ENCODE results near the gene MBLAC1.

The MBLAC1 gene

DNA sequence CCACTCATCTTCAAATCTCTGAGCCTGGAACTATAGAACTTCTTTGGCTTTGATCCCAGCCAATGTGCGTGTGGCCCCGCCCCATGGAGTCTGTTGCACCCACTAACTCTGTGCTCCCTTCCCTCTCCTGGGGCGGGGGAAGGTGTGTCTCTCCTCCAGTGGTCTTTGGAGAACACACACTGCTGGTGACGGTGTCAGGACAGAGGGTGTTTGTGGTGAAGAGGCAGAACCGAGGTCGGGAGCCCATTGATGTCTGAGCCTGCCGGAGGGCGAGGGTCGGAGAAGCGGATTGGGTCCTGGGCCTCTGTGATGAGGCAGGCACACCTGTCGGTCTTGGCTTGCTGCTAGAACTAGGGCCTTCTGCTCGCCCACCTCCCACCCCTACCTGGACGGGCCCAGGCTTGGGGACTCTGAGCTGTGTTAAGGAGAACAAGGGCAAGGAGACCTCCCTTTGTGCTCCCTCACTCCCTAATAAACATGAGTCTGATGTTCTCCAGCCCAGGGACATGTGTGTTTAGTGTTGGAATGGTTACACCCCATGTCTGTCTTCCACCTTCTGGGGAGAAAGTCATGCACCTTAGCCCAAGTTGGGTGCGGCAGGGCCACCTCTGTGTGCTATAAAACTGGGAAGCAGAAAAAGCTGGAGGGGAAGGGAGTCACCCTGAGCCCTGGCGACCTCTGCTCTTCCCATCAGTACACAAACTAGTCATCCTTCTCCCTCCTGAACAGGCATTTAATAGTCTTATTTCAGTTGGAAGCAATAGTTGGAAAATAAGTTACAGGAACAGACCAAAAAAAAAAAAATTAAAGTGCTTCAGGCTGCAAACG, 27.2 kb downstream of the MBLAC1 start:
- DNase-seq (ENCODE audit: low read depth): no peak

DNA sequence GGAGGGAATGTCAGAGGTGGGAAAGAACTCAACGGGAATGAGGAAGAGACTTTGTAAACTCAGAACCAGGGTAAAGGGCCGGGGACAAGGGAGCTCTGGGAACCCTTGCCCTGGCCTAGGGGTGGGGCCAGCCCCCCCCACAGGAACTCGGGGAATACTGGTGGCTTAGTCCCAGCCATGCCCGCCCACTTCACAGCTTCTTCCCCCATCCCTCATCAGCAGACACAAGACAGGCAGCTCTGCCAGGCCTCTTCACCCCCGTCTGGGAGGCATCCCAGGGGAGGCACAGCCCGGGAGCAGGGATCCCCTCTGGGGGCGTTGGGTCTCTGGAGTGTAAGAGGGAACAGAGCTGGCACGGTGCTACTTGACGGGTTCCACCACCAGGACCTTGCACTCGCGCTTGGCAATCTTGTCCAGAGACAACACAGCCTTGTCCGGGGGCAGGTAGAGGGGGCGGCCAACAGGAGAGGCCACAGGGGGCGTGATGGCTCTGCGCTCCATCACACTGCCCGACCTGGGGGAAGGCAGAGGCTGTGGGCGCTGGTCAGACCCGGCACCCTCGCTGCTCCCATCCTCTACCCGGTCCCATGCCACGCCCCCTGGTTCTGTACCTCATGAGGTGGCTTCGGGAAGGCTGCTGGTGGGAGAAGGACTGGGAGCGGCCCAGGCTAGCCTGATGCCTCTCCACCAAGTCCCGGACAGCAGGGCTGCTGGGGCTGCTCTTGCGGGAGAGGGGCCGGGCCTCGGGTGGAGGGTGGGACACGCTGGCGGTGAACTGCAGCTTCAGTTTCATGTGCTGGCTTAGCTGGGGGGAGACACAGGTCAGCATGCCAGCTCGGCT, 28.1 kb downstream of the MBLAC1 start:
- no peak for DNase-seq (ENCODE audit: low read depth)

DNA sequence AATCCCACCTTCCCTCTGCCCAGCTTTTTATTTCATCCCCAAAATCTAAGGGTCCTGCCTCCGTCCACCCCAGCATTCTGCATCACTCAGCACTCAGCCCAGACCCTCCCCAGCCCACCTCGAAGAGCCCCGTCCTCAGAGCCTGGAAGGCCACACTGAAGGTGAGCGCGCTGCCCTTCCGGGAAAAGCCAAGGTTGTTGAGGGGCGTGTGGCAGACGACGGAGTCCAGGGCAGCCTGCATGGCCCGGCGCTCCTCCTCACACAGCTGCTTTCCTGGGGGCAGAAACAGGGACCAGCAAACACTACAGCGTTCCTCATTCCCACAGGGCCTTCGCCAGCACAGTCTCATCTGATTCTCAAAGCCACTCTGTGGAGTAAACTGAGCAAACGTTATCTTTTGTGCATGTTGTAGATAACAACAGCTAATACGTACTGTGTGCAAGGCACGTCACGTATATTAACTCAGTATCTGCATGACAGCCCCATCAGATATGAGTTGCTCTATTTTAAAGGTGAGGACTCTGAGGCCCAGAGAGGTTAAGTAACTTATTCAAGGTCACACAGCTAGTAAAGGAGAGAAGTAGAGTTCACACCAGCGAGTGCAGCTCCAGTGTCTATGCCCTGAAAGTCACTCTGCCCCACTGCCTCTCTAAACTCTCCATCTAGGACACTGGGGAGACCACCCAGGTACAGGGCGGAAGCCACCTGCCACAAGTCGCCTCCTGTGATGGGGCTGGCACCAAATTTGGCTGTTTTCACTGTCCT, 29.0 kb downstream of the MBLAC1 start:
- no peak for DNase-seq (ENCODE audit: low read depth)

DNA sequence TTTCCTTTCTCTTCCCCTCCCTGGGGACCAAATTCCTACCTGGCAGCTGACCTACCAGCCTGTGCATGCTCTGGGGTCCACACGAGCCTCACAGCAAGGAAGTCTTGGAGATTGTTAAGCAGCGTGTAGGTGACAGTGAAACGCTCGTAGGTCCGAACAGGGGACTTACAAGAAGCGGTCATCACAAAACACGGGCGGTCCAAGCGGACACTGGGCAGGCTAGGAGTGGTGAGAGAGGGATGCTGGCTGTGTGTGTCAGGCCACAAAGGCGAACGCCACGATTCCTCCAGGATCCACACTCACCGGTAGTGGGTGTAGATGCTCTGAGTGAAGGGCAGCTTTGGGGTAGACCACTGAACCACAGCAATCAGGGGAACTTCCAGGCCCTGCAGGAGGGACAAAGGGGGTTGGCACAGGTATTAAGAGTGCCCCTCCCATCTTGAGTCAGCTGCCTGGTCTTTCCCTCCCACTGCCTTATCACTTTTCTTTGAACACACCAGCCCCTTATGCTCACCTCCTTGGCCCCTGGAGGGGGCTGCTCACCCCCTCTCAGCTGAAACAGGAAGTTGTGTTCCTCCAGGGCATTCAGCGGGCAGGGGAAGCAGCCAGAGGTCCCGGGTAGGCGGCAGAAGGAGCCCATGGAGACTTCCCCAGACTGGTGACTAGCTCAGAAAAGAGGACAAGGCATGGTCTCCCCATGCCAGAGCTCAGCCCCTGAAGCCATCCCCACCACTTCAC, 29.7 kb downstream of the MBLAC1 start:
- no peak for DNase-seq (ENCODE audit: low read depth)

DNA sequence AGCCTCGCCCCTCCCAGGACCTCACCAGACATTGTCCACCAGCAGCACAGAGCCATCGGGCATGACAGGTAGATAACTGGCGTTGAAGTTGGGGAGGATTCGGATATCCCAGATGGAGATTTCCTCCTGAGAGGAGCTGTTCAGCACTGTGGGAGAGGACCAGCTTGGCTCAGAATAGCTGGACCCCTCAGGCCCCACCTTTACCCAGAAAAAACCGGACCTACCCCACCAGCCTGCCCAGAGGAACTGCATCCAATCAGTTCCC, 30.2 kb downstream of the MBLAC1 start:
- DNase-seq (ENCODE audit: low read depth): no peak

DNA sequence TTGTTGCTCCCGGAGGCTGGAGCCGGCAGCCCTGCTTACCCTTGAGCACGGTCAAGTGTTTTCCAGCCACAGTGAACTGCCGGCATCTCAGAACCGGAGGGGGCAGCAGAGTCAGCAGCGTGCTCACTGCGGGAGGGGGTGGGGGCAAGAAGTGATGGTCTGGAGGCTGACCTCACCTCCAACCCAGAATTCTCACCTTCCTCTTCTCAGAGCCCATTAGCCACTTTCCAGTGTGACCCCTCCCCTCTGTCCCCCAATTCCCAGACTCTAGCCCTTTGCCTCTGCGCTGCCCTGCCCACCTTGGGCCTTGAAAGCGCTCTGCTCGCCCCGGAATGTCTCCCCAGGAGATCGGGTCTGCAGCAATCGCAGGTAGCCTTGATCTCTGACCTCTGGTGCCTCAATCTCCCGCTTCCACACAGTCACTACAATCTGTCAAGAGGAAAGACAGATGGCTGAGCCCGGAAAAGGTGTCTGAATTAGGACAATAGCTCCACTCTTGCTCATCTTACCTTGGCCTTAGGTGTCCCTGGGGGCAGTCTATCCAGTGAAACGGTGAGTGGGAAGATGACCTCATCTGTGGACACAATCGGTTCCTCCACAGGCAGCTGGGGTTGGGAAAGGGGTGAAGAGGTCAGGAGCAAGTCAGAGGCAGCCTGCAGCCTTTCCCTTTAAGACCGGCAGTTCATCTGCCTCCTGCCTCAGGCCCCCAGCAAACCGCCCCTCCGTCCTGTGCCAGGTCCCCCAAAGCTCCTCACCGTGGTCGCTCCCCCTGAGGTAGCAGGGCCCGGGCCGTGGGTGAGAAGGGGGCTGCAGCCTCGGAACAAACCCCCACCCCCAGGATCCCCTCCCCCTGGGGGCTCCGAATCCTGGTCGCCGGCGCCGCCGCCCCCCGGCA, 30.8 kb downstream of the MBLAC1 start:
- peak; percentile 63 for DNase-seq (ENCODE audit: low read depth)

DNA sequence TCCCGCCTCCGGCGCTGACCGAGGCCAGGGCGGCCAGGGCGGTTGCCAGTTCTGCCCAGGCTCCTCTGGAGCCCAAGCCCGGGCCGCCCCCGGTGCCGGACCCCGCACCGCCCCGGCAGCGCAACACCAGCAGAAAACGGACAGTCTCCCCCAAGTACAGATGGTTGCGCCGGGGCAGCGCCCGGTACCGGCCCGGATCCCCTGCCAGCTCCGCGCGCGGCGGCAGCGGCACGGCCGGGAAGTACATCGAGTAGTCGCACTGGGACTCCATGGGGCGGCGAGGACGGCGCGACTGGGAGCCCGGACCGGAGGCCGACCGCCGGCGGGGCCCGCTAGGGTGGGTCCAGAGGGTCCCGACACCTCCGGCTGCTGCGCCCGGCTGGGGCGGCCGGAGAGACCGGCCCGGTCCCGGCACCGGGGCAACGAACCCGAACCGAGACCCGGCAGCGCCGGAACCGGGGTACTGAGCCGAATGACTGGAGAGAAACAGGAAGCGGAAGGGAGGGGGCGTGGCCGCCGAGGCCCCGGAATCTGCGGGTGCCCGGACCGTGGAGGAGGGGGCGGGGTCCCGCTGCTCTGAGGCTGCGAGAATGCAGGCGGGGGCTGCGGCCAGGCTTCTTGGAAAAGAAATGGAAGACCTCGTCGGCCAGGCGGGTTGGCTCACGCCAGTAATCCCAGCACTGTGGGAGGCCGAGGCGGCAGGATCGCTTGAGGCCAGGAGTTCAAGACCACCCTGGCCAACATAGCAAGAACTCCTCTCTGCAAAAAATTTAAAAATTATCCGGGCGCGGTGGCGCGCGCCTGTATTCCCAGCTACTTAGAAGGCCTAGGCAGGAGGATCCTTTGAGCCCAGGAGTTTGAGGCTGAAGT, 31.7 kb downstream of the MBLAC1 start, which contains the start of gene TRAPPC14:
TSS of gene TRAPPC14 (minus strand) at position 495 of the 870 bp plus-strand sequence. CDS start at position 271, 224 bp downstream.
- DNase-seq (ENCODE audit: low read depth): peak; percentile 72

DNA sequence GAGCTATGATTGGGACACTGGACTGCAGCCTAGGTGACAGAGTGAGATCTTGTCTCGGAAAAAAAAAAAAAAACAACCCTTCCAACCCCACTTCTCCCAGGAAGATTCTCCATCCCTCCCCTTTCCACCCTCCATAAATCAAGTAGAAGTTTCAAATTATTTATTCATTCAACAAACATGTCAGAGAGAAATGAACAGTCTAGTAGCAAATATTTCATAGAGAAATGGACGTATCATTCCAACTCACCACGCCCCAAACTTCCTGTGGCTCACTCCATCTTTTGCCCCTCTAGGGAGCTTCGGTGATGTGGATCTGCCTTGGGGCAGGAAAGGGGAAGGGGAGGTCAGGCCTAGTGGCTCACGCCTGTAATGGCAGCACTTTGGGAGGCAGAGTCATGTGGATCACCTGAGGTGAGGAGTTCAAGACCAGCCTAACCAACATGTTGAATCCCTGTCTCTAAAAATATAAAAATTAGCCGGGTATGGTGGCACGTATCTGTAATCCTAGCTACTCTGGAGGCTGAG, 32.4 kb downstream of the MBLAC1 start:
- no peak for DNase-seq (ENCODE audit: low read depth)

DNA sequence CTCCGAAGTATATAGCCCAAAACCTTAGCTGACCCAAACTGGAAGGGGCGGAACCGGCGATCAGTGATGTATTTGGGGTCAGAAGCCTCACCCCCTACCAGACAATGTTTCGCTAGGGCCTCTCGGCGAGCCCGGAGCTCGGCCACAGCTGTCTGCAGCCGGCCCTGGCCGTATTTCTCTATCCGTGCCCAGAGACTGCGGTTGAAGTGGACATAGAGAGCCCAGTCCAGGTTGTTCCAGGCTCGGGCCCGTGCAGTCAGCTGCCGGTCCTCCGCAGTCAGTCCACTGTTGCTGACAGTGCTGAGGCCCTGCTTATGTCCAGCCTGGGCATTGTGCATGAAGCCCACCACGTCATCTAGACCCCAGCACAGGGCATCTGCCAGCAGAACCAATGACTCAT, 33.3 kb downstream of the MBLAC1 start:
- DNase-seq (ENCODE audit: low read depth): no peak

DNA sequence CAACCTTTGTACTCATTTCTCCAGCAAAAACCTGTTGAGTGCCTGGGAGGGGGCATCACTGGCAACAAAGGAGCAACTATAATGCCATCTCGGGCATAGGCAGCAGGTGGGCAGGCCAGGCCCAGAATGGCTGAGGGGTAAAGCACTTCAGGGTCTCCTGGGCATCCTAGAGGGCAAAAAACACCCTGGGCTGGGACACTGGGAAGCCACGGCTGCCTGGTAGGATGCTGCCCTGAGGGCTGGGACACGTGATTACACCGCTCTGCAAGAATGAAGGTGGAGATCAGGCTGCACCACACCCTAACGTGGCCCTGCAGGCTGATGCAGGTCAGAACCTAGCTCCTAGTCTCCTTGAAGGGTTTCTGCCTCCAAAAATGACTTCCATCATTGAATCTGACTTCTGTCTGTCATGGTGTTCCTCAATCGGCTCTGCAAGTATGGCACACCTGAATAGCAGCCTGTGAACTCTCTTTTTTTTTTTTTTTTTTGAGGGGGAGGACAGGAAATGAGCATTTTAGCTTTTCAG, 36.3 kb downstream of the MBLAC1 start:
- no peak for DNase-seq (ENCODE audit: low read depth)

DNA sequence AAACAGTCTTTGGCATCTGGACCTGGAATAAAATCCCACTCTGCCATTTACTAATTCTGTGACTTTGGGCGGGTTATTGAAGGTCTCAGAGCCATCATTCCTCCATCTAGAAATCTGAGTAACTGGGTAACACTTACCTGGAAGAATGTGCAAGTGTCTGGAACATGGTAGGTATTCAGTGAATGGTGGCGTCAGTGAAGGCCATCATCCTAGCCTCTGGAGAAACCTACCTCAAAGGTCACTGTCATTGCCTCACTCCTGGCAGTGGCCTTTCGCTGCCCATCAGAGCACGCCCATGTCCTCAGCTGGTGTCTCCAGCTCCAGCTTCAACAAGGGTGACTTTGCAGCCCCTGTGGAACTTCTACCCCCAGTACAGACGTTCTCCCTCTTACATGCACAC, 37.1 kb downstream of the MBLAC1 start:
- DNase-seq (ENCODE audit: low read depth): no peak

DNA sequence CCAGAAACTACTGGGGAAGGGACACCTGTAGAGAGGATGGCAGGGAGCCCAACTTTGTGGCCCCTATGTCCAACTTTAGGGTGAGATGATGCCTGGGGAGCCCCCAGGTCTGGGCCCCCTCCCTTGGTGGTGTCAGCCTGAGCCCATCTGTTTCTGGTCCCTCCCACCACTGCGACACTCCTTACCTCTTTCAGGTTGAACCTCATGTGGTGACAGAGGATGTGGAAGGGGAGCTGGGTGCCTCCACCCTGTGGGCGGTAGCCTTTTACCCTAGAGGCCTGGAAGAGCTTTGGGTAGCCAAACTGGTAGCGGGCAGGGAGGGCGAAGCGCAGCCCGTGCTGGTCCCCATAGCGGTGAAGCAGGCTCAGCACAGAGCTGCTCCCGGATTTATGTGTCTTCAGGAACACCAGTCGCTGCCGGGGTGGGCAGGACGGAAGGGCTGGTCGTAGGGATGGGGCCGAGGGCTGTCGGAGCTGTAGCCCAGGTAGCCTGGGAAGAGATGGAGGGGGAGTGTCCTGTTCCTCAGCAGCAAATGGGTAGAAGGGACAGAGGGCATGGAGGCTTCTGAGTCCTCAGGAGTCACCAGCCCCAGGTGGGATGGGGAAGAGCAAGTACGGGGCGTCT, 39.7 kb downstream of the MBLAC1 start:
- no peak for DNase-seq (ENCODE audit: low read depth)

DNA sequence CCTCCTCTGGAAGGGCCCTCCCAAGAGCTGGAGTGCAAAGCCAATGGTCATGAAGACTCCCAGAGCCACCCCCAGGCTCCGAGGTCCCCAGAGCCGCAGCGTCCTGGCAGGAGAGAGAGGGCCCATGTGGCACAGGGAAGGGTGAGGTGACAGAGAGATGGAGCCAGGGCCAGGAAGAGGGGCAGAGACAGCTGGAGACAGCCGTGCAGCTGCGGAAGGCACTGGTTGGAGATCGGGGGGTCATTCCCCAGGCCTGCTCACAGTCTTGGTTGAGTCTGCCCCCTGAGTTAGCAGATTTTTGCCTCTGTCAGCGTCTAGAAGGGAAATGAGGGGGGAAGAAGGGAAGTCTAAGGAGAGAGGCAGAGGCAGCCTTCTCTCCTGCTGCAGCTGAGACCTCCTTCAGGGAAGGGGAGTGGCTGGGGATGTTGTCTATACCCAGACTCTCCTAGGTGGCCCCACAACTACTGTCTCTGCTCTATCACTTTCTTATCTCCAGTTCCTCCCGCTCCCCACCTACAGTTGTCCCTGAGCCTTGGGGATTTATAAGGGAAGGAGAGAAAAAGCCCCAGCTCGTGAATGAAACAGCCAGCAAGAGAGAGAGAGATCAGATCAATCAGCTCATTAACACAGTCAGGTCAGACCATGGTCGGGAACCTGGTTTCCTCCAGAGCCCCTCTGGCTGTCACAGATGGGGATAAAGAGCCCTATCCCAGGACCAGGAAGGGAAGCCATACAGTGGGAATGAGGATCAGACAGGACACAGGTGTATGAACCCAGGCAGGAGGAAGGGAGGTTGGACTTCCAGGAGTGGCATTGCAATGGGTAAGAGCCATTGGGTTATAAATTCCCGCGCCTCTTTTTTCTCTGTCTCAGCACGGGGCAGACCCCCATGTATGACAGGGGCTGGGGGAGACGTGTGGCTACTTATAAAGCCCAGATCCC, 40.5 kb downstream of the MBLAC1 start:
- no peak for DNase-seq (ENCODE audit: low read depth)

DNA sequence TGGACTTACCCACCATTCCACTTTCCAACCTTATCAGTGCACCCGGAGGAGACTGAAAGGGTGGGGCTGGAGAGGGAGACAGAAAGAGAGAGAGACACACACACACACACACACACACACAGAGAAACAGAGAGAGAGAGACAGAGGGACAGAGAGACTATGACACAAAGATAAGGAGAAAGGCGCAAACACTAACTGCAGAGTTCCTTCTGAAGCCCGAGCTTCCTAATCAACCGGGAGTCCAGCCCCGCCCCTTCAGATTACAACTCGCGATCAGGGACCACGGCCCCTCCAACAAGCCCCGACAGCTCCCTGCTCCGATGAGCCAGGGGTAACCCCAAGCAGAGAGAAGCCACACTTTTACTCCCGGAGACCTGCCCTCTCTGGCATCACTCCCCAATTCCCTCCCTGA, 41.2 kb downstream of the MBLAC1 start:
- DNase-seq (ENCODE audit: low read depth): peak; percentile 19

DNA sequence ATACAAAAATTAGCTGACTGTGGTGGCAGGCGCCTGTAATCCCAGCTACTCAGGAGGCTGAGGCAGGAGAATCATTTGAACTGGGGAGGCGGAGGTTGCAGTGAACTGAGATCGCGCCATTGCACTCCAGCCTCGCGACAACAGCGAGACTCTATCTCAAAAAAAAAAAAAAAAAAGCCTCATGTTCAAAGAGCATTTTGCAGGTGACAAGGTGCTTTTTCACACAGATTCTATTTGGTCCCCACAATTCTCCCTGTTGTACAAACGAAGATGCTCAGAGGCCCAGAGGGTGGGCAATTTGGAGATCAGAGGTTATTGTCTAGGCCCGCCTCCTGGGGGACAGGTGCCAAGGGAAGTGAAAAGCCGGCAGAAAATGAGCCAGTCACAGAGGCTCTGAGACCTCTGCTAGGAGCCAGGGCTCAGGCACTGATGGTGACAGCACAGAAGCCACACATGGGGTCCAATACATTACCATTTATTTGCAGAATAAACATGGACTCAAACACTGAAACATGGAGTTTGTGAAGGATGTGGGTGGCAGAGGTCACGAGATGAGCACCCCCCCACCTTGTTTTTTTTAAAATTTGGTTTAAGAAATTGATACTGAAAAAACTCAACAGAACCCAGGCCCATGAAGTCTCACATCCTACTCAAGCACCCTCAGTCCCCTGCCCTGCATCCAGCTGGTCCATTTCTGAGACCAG, 42.5 kb downstream of the MBLAC1 start:
- DNase-seq (ENCODE audit: low read depth): no peak

DNA sequence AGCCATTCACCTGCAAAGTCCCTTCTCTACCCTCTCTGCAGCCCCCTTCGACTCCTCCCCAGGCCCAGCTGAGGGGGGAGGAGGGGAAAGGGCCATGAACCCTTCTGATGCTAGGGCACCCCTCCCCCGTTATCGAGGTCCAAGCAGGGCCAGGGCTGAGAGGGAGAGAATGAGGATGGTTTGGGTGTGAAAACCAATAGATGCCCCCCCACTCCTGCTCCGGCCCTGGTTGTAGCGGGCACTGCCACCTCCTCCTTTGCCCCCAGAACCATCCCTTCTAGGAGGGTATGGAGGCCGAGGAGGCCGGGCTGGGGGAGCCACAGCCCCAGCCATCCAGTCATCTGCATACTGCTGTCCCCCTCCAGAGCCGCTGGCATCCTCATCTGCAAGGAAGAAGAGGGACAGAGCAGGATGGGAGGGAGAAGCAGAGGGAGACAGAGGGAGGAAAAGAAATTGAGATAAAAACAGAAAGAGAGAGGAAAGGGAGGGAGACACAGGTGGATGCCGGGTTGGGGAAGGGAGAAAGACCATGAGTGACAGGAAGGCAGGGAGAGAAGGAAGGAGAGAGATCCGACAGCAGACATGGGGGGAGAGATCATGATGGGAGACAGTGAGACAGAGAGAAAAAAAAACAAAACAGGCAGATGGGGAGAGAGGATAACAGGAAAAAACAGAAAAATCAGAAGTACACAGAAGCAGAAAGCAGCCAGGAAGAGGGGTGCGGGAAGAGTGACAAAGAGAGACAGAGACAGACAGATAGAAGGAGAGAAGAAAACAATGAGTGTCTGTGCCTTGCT, 43.5 kb downstream of the MBLAC1 start:
- DNase-seq (ENCODE audit: low read depth): no peak
